Keratinocyte (primary cell): ENCODE data around the gene CASZ1. TPM values are rescaled to one million over a fixed set of nuclear protein-coding genes. Genes with fewer than 3 reads are reported as not detected.
A peak's percentile ranks its signal among the peaks of the same experiment; 100 is the strongest.

Experiments used
- DNase-seq: peaks from one replicate; pipeline ENCODE4 v3.0.0-alpha.2; 2011; ENCODE audit warnings: low read depth, missing footprints, low spot score
- FAIRE-seq: peaks from 2 replicates; lab custom pipeline; 2011; peaks lifted over from hg19 to GRCh38; lab: Jason Lieb, UNC
- H2AFZ ChIP-seq: 2 replicates; pipeline ENCODE4 v1.6.0; 2012; ENCODE audit warnings: low read length, control low read depth, inconsistent platforms; ENCODE audit not compliant: control insufficient read depth
- H3K27ac ChIP-seq: 2 replicates; pipeline ENCODE4 v1.5.1; 2011; ENCODE audit warnings: low read length; ENCODE audit not compliant: control insufficient read depth, insufficient read depth
- H3K27me3 ChIP-seq: 3 replicates; pipeline ENCODE4 v1.6.0; 2011; ENCODE audit warnings: low read length; ENCODE audit not compliant: control insufficient read depth, insufficient read depth; ENCODE audit errors: extremely low read depth
- H3K36me3 ChIP-seq, 2 experiments: 2 replicates in 1 of 2; 3 replicates in 1 of 2; pipeline ENCODE4 v1.5.1; 2011; ENCODE audit warnings: low read length in 2 of 2, mild to moderate bottlenecking in 1 of 2; ENCODE audit not compliant: control insufficient read depth in 2 of 2, insufficient read depth in 2 of 2; ENCODE audit errors: extremely low read depth in 1 of 2
- H3K4me1 ChIP-seq: 3 replicates; pipeline ENCODE4 v1.5.1; 2011; ENCODE audit warnings: low read length; ENCODE audit not compliant: control insufficient read depth, insufficient read depth; ENCODE audit errors: extremely low read depth
- H3K4me2 ChIP-seq: 3 replicates; pipeline ENCODE4 v1.6.0; 2011; ENCODE audit warnings: low read depth, low read length; ENCODE audit not compliant: control insufficient read depth, insufficient read depth; ENCODE audit errors: extremely low read depth
- H3K4me3 ChIP-seq, 3 experiments: fragments of 200-600 bp in 1 of 3; sonication (generic) in 1 of 3; 2 replicates in 2 of 3; 3 replicates in 1 of 3; pipeline ENCODE4 v1.5.1; 2011 to 2016; ENCODE audit warnings: low read length in 3 of 3, mild to moderate bottlenecking in 3 of 3, control low read depth in 2 of 3, inconsistent platforms in 1 of 3, low read depth in 1 of 3, mixed read lengths in 1 of 3, mixed run types in 1 of 3, moderate library complexity in 1 of 3; ENCODE audit not compliant: control insufficient read depth in 2 of 3, insufficient read depth in 2 of 3; ENCODE audit errors: extremely low read depth in 1 of 3
- H3K79me2 ChIP-seq: 2 replicates; pipeline ENCODE4 v1.6.0; 2012; ENCODE audit warnings: low read length; ENCODE audit not compliant: control insufficient read depth, insufficient read depth
- H3K9ac ChIP-seq: 3 replicates; pipeline ENCODE4 v1.6.0; 2011; ENCODE audit warnings: low read length; ENCODE audit not compliant: control insufficient read depth, insufficient read depth; ENCODE audit errors: extremely low read depth
- H3K9me1 ChIP-seq: 3 replicates; pipeline ENCODE4 v1.6.0; 2011; ENCODE audit warnings: low read length; ENCODE audit not compliant: control insufficient read depth, insufficient read depth; ENCODE audit errors: extremely low read depth
- H3K9me3 ChIP-seq: 2 replicates; pipeline ENCODE4 v1.5.1; 2012; ENCODE audit warnings: low read depth, low read length; ENCODE audit not compliant: control insufficient read depth
- H4K20me1 ChIP-seq: 3 replicates; pipeline ENCODE4 v1.6.0; 2011; ENCODE audit warnings: low read length; ENCODE audit not compliant: control insufficient read depth, insufficient read depth; ENCODE audit errors: extremely low read depth
- CTCF ChIP-seq, 3 experiments: IDR thresholded peaks in 1 of 3; conservative IDR thresholded peaks in 1 of 3; optimal IDR thresholded peaks in 1 of 3; 2 replicates in 2 of 3; 3 replicates in 1 of 3; pipeline versions ENCODE3 to v1.5.1; 2011; ENCODE audit warnings: low read length in 3 of 3, mild to moderate bottlenecking in 3 of 3, moderate library complexity in 2 of 3, control low read depth in 1 of 3, inconsistent platforms in 1 of 3; ENCODE audit not compliant: insufficient read depth in 2 of 3; ENCODE audit errors: extremely low read depth in 1 of 3
- EZH2 ChIP-seq: IDR thresholded peaks from one replicate; pipeline ENCODE4 v1.6.1; 2012; ENCODE audit warnings: inconsistent platforms, mild to moderate bottlenecking, low read length, moderate library complexity
- dilution Hi-C: fragments of 300-500 bp; cut with MboI; formaldehyde crosslinking; loops from one replicate; pipeline ENCODE4 v1.7.0; 2020; ENCODE audit warnings: low sequenced_read_pairs; ENCODE audit not compliant: extremely low pct_ligation_motif_present
- polyA plus RNA-seq, 5 experiments: library from polyadenylated mRNA; depleted of rRNA in 3 of 5; stranded (reverse) in 3 of 5; stranded (forward) in 1 of 5; unstranded in 1 of 5; fragments of >200 nt; gene quantifications; 1 replicate in 1 of 5; 2 replicates in 3 of 5; 3 replicates in 1 of 5; pipeline versions ENCODE4 v1.2.1 to v1.2.3, GENCODE V29; 2011 to 2012; ENCODE audit warnings: missing spikeins in 2 of 5, low read depth in 1 of 5, low replicate concordance in 1 of 5

CASZ1 gene
- polyA plus RNA-seq, 1 donor (not counting 4 experiments of a cell fraction or from before 2014, with no cell fraction given): 2.8 TPM

GRCh38 chr1:10739589-10739988, 56.9 kb downstream of the CASZ1 start:
- H3K4me3 ChIP-seq: no peak overlapping the region
- FAIRE-seq (no peak), DNase-seq (no peak)
- H3K27me3 ChIP-seq: no peaks in the 10 kb centered on the region
- H3K9ac ChIP-seq: no peak overlapping the region
- no peak overlapping the region for H3K4me2 ChIP-seq
- H4K20me1 ChIP-seq: no peaks in the 10 kb centered on the region
- no peaks in the 10 kb centered on the region for H3K79me2 ChIP-seq
- H3K36me3 ChIP-seq: no peaks in the 10 kb centered on the region
- H3K27ac ChIP-seq: no peak overlapping the region
- no peaks in the 10 kb centered on the region for H3K9me1 ChIP-seq
- TF ChIP-seq CTCF (optimal IDR thresholded peaks at IDR 0.05 in 1 of 3, IDR thresholded peaks at IDR 0.05 in 1 of 3, conservative IDR thresholded peaks at IDR 0.05 in 1 of 3; ENCODE audit: extremely low read depth in 1 of 3, insufficient read depth in 2 of 3, low read length in 3 of 3) (no peak), EZH2 (no peak)
- no peaks in the 10 kb centered on the region for H3K9me3 ChIP-seq
- H2AFZ ChIP-seq: no peak overlapping the region
- H3K4me1 ChIP-seq: peaks cover 7% of the 10 kb centered on the region
- dilution Hi-C loops: no loop called here

GRCh38 chr1:10738061-10739058, 58.1 kb downstream of the CASZ1 start:
- Histone ChIP-seq H3K4me2 (peak overlapping the region; percentile 10), H3K4me3 (no peak overlapping the region), H4K20me1 (no peaks in the 10 kb centered on the region), H3K36me3 (no peaks in the 10 kb centered on the region), H3K9me3 (no peaks in the 10 kb centered on the region), H3K27me3 (no peaks in the 10 kb centered on the region), H3K4me1 (peaks cover 5% of the 10 kb centered on the region), H3K27ac (no peak overlapping the region), H3K9ac (no peak overlapping the region), H2AFZ (peak overlapping the region; percentile 37), H3K79me2 (no peaks in the 10 kb centered on the region), H3K9me1 (no peaks in the 10 kb centered on the region)
- FAIRE-seq: no peak
- TF ChIP-seq CTCF (optimal IDR thresholded peaks at IDR 0.05 in 1 of 3, IDR thresholded peaks at IDR 0.05 in 1 of 3, conservative IDR thresholded peaks at IDR 0.05 in 1 of 3; ENCODE audit: extremely low read depth in 1 of 3, insufficient read depth in 2 of 3, low read length in 3 of 3): no peak
- TF ChIP-seq EZH2: no peak
- no peak for DNase-seq
- dilution Hi-C loops: no loop called here
